Coronary artery (tissue), 2 donors: Measurements from ENCODE around the gene PIK3AP1.

Experiments
- DNase-seq: peaks from one replicate; pipeline ENCODE4 v3.0.0-alpha.2; 2017; ENCODE audit warnings: low spot score
- H3K27ac ChIP-seq, 2 donors: fragments of 200-600 bp; sonication (generic); one replicate each; pipeline ENCODE4 v1.5.1; 2016 to 2019
- H3K4me3 ChIP-seq: fragments of 200-600 bp; sonication (generic); 2 replicates; pipeline ENCODE4 v1.5.1; 2016; ENCODE audit warnings: mild to moderate bottlenecking, moderate library complexity
- CTCF ChIP-seq: fragments of 200-600 bp; sonication (generic); IDR thresholded peaks from one replicate; pipeline ENCODE4 v1.5.1; 2019; ENCODE audit warnings: antibody characterized with exemption

PIK3AP1 gene

DNA sequence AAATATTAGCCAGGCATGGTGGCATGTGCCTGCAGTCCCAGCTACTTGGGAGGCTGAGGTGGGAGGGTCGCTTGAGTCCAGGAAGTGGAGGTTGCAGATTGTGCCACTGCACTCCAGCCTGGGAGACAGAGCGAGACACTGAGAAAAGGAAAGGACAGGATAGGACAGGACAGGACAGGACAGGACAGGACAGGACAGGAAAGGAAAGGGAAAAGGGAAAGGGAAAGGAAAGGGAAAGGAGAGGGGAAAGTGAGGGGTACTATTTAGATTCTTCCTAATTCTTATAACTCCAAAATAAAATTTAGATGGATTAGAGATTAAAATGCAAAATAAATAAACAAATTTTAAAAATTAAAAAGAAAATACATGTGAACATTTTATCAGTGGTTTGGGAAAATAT lies 58.7 kb downstream of the PIK3AP1 start:
- TF ChIP-seq CTCF: no peak
- no peak overlapping the region for H3K27ac ChIP-seq
- no peak overlapping the region for H3K4me3 ChIP-seq
- no peak for DNase-seq

DNA sequence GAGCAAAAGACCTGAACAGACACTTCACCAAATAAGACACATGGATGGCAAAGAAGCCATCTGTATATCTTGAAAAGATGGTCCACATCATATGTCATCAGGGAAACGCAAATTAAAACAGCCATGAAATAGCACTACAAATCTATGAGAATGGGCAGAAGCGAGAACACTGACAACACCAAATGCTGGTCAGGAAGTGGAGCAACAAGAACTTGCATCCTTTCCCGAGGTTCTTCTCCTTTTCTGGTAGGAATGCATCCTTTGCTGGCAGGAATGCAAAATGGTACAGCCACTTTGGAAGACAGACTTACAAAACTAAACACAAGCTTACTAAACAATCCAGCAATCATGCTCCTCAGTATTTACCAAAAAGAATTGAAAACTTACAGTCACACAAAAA lies 60.0 kb downstream of the PIK3AP1 start:
- no peak for TF ChIP-seq CTCF
- DNase-seq: no peak
- Histone ChIP-seq H3K4me3 (no peak overlapping the region), H3K27ac (no peak overlapping the region)

- no peak overlapping the region for H3K4me3 ChIP-seq
- DNase-seq: no peak
- TF ChIP-seq CTCF: no peak
- no peak overlapping the region for H3K27ac ChIP-seq
Observed at GRCh38 chr10:96658844-96659243, 61.5 kb downstream of the PIK3AP1 start.

GRCh38 chr10:96657385-96657784 lies 62.9 kb downstream of the PIK3AP1 start:
- DNase-seq: no peak
- H3K27ac ChIP-seq: no peak overlapping the region
- no peak for TF ChIP-seq CTCF
- H3K4me3 ChIP-seq: no peak overlapping the region

DNA sequence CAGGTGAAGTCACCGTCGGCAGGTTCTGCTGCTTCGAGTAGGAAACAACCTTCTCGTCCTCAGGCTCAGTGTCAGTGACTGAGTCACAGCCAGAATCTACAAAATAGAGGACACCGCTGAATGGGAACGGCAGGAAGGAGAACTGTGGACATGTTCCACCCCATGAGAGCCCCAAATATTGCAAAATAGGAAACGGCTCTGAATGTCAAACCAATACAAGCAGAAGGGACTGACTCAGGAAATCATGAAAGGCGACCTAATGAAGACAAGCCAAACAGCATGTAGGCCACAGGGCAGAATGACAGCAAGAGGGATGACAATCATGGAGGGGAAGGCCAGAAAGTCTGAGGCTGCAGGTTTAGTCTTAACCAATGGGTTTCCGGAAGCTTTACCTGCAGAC lies 63.5 kb downstream of the PIK3AP1 start:
- no peak for DNase-seq
- no peak overlapping the region for H3K27ac ChIP-seq
- H3K4me3 ChIP-seq: no peak overlapping the region
- no peak for TF ChIP-seq CTCF

DNA sequence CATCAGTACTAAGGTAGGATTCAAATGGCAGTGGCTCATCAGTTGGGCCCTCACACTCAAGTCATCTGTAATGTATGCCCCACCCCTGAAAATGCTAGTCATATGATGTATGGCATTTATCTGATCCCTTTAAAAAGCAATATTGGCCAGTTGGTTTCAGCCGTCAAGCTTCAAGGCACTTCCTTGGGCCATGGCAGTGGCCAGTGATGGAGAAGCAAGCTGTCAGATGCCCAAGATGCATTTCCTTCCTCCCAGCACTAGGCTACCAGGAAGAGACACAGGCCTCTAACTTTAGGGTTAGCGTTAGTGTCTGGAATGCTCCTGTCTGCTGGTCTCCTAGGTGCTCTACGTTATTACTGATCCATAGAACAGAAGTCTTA lies 64.1 kb downstream of the PIK3AP1 start:
- DNase-seq: no peak
- H3K4me3 ChIP-seq: no peak overlapping the region
- no peak for TF ChIP-seq CTCF
- no peak overlapping the region for H3K27ac ChIP-seq

DNA sequence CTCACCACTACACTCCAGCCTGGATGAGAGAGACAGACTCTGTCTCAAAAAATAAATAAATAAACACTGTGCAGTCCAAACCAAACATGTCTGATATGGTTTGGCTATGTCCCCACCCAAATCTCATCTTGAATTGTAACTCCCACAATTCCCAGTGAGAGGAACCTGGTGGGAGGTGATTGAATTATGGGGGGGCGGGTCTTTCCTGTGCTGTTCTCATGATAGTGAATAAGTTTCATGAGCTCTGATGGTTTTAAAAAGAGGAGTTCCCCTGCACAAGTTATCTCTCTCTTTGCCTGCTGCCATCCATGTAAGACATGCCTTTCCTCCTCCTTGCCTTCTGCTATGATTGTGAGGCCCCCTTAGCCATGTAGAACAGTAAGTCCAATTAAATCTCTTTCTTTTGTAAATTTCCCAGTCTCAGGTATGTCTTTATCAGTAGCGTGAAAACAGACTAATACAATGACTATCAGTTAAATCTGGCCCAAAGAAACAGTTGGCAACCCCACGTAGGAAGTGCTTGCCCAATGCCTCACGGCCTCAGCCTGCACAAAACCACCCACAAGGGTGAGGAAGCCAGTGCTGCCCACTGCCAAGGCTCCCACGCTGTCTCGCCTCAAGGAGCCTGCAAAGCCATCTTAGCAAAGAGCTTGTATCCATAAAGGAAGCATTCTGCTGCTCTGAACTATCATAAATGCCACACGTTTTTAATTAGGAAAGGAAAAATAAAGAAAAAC lies 64.7 kb downstream of the PIK3AP1 start:
- Histone ChIP-seq H3K4me3 (no peak overlapping the region), H3K27ac (no peak overlapping the region)
- DNase-seq: no peak
- no peak for TF ChIP-seq CTCF
